Keratinocyte (primary cell): Measurements from ENCODE around the gene CPT2. TPM values are rescaled to one million over a fixed set of nuclear protein-coding genes. Genes with fewer than 3 reads are reported as not detected.

ENCODE experiments used
- DNase-seq: peaks from one replicate; pipeline ENCODE4 v3.0.0-alpha.2; 2011; ENCODE audit warnings: low read depth, missing footprints, low spot score
- FAIRE-seq: peaks from 2 replicates; lab custom pipeline; 2011; peaks lifted over from hg19 to GRCh38; lab: Jason Lieb, UNC
- H2AFZ ChIP-seq: 2 replicates; pipeline ENCODE4 v1.6.0; 2012; ENCODE audit warnings: low read length, control low read depth, inconsistent platforms; ENCODE audit not compliant: control insufficient read depth
- H3K27ac ChIP-seq: 2 replicates; pipeline ENCODE4 v1.5.1; 2011; ENCODE audit warnings: low read length; ENCODE audit not compliant: control insufficient read depth, insufficient read depth
- H3K27me3 ChIP-seq: 3 replicates; pipeline ENCODE4 v1.6.0; 2011; ENCODE audit warnings: low read length; ENCODE audit not compliant: control insufficient read depth, insufficient read depth; ENCODE audit errors: extremely low read depth
- H3K36me3 ChIP-seq, 2 experiments: 2 replicates in 1 of 2; 3 replicates in 1 of 2; pipeline ENCODE4 v1.5.1; 2011; ENCODE audit warnings: low read length in 2 of 2, mild to moderate bottlenecking in 1 of 2; ENCODE audit not compliant: control insufficient read depth in 2 of 2, insufficient read depth in 2 of 2; ENCODE audit errors: extremely low read depth in 1 of 2
- H3K4me1 ChIP-seq: 3 replicates; pipeline ENCODE4 v1.5.1; 2011; ENCODE audit warnings: low read length; ENCODE audit not compliant: control insufficient read depth, insufficient read depth; ENCODE audit errors: extremely low read depth
- H3K4me2 ChIP-seq: 3 replicates; pipeline ENCODE4 v1.6.0; 2011; ENCODE audit warnings: low read depth, low read length; ENCODE audit not compliant: control insufficient read depth, insufficient read depth; ENCODE audit errors: extremely low read depth
- H3K4me3 ChIP-seq, 3 experiments: fragments of 200-600 bp in 1 of 3; sonication (generic) in 1 of 3; 2 replicates in 2 of 3; 3 replicates in 1 of 3; pipeline ENCODE4 v1.5.1; 2011 to 2016; ENCODE audit warnings: low read length in 3 of 3, mild to moderate bottlenecking in 3 of 3, control low read depth in 2 of 3, inconsistent platforms in 1 of 3, low read depth in 1 of 3, mixed read lengths in 1 of 3, mixed run types in 1 of 3, moderate library complexity in 1 of 3; ENCODE audit not compliant: control insufficient read depth in 2 of 3, insufficient read depth in 2 of 3; ENCODE audit errors: extremely low read depth in 1 of 3
- H3K79me2 ChIP-seq: 2 replicates; pipeline ENCODE4 v1.6.0; 2012; ENCODE audit warnings: low read length; ENCODE audit not compliant: control insufficient read depth, insufficient read depth
- H3K9ac ChIP-seq: 3 replicates; pipeline ENCODE4 v1.6.0; 2011; ENCODE audit warnings: low read length; ENCODE audit not compliant: control insufficient read depth, insufficient read depth; ENCODE audit errors: extremely low read depth
- H3K9me1 ChIP-seq: 3 replicates; pipeline ENCODE4 v1.6.0; 2011; ENCODE audit warnings: low read length; ENCODE audit not compliant: control insufficient read depth, insufficient read depth; ENCODE audit errors: extremely low read depth
- H3K9me3 ChIP-seq: 2 replicates; pipeline ENCODE4 v1.5.1; 2012; ENCODE audit warnings: low read depth, low read length; ENCODE audit not compliant: control insufficient read depth
- H4K20me1 ChIP-seq: 3 replicates; pipeline ENCODE4 v1.6.0; 2011; ENCODE audit warnings: low read length; ENCODE audit not compliant: control insufficient read depth, insufficient read depth; ENCODE audit errors: extremely low read depth
- CTCF ChIP-seq, 3 experiments: IDR thresholded peaks in 1 of 3; conservative IDR thresholded peaks in 1 of 3; optimal IDR thresholded peaks in 1 of 3; 2 replicates in 2 of 3; 3 replicates in 1 of 3; pipeline versions ENCODE3 to v1.5.1; 2011; ENCODE audit warnings: low read length in 3 of 3, mild to moderate bottlenecking in 3 of 3, moderate library complexity in 2 of 3, control low read depth in 1 of 3, inconsistent platforms in 1 of 3; ENCODE audit not compliant: insufficient read depth in 2 of 3; ENCODE audit errors: extremely low read depth in 1 of 3
- EZH2 ChIP-seq: IDR thresholded peaks from one replicate; pipeline ENCODE4 v1.6.1; 2012; ENCODE audit warnings: inconsistent platforms, mild to moderate bottlenecking, low read length, moderate library complexity
- dilution Hi-C: fragments of 300-500 bp; cut with MboI; formaldehyde crosslinking; loops from one replicate; pipeline ENCODE4 v1.7.0; 2020; ENCODE audit warnings: low sequenced_read_pairs; ENCODE audit not compliant: extremely low pct_ligation_motif_present
- polyA plus RNA-seq, 5 experiments: library from polyadenylated mRNA; depleted of rRNA in 3 of 5; stranded (reverse) in 3 of 5; stranded (forward) in 1 of 5; unstranded in 1 of 5; fragments of >200 nt; gene quantifications; 1 replicate in 1 of 5; 2 replicates in 3 of 5; 3 replicates in 1 of 5; pipeline versions ENCODE4 v1.2.1 to v1.2.3, GENCODE V29; 2011 to 2012; ENCODE audit warnings: missing spikeins in 2 of 5, low read depth in 1 of 5, low replicate concordance in 1 of 5

The CPT2 gene
- polyA plus RNA-seq, 1 donor (not counting 4 experiments of a cell fraction or from before 2014, with no cell fraction given): 16.6 TPM

- Histone ChIP-seq H3K9me3 (no peaks in the 10 kb centered on the region), H3K27ac (no peak overlapping the region), H2AFZ (no peak overlapping the region), H3K4me3 (no peak overlapping the region), H4K20me1 (no peaks in the 10 kb centered on the region), H3K27me3 (peaks cover 7% of the 10 kb centered on the region), H3K79me2 (no peaks in the 10 kb centered on the region), H3K4me2 (no peak overlapping the region), H3K36me3 (no peaks in the 10 kb centered on the region), H3K9ac (no peak overlapping the region), H3K4me1 (no peaks in the 10 kb centered on the region), H3K9me1 (no peaks in the 10 kb centered on the region)
- no peak for TF ChIP-seq EZH2
- TF ChIP-seq CTCF (optimal IDR thresholded peaks at IDR 0.05 in 1 of 3, IDR thresholded peaks at IDR 0.05 in 1 of 3, conservative IDR thresholded peaks at IDR 0.05 in 1 of 3; ENCODE audit: extremely low read depth in 1 of 3, insufficient read depth in 2 of 3, low read length in 3 of 3): no peak
- dilution Hi-C loops: no loop called here
- FAIRE-seq (no peak), DNase-seq (no peak)
Observed at GRCh38 chr1:53166912-53167311, 29.7 kb upstream of the CPT2 start.

- dilution Hi-C loops: no loop called here
- H3K4me2 ChIP-seq: no peak overlapping the region
- FAIRE-seq (no peak), DNase-seq (no peak)
- no peak overlapping the region for H3K4me3 ChIP-seq
- H3K36me3 ChIP-seq: no peaks in the 10 kb centered on the region
- H3K4me1 ChIP-seq: no peaks in the 10 kb centered on the region
- H2AFZ ChIP-seq: no peak overlapping the region
- H3K9ac ChIP-seq: no peak overlapping the region
- TF ChIP-seq EZH2: no peak
- no peak for TF ChIP-seq CTCF (optimal IDR thresholded peaks at IDR 0.05 in 1 of 3, IDR thresholded peaks at IDR 0.05 in 1 of 3, conservative IDR thresholded peaks at IDR 0.05 in 1 of 3; ENCODE audit: extremely low read depth in 1 of 3, insufficient read depth in 2 of 3, low read length in 3 of 3)
- H3K9me1 ChIP-seq: no peaks in the 10 kb centered on the region
- no peaks in the 10 kb centered on the region for H3K79me2 ChIP-seq
- no peak overlapping the region for H3K27ac ChIP-seq
- H3K27me3 ChIP-seq: peaks cover 11% of the 10 kb centered on the region
- no peaks in the 10 kb centered on the region for H3K9me3 ChIP-seq
- H4K20me1 ChIP-seq: no peaks in the 10 kb centered on the region
Observed at GRCh38 chr1:53172426-53173128, 24.0 kb upstream of the CPT2 start.
